Measurements from ENCODE around the gene P4HTM. TPM values are rescaled to one million over a fixed set of nuclear protein-coding genes. Genes with fewer than 3 reads are reported as not detected.

The P4HTM gene
- total RNA-seq, 1 donor from 2014 or later = 34.4 TPM

GRCh38 chr3:49018707-49019006, 28.6 kb downstream of the P4HTM start:
- CTCF ChIA-PET = interaction anchor here (2.1 kb wide), 1 partner anchor 10 kb away, joined by 5 read pairs; the partner anchor contains the start of gene IMPDH2
- Mint-ChIP-seq H3K36me3 (ENCODE audit: low read depth) (peaks cover 41% of the 10 kb centered on the region), H3K4me3 (peak overlapping the region; percentile 94), H3K27ac (peak overlapping the region; percentile 84), H3K4me1 (peaks cover 43% of the 10 kb centered on the region), H3K27me3 (no peaks in the 10 kb centered on the region), H3K9me3 (no peaks in the 10 kb centered on the region)
- ATAC-seq (ENCODE audit: low read depth) (no peak), DNase-seq (no peak)
- intact Hi-C loops (cut with micrococcal nuclease) = loop anchor here (5.0 kb wide), 1 partner anchor 1174 kb away; the partner anchor contains the start of gene GNAT1
- TF ChIP-seq CTCF (IDR thresholded peaks at IDR 0.05) = no peak
- POLR2A ChIA-PET = interaction anchor here (1.0 to 14.9 kb wide), 8 partner anchors 8 to 75 kb away, joined by 3 to 372 read pairs (median 6); partner anchors contain the start of genes IMPDH2, P4HTM, QRICH1 and WDR6

GRCh38 chr3:49019941-49020329, 29.9 kb downstream of the P4HTM start:
- DNase-seq (no peak), ATAC-seq (ENCODE audit: low read depth) (no peak)
- H3K27me3 Mint-ChIP-seq = no peaks in the 10 kb centered on the region
- no peak for TF ChIP-seq CTCF (IDR thresholded peaks at IDR 0.05)
- ChIA-PET POLR2A (interaction anchor here (0.6 to 14.9 kb wide), 13 partner anchors 9 to 1549 kb away, joined by 3 to 372 read pairs (median 20); partner anchors contain the start of genes ARIH2, DAG1, IMPDH2 and P4HTM), CTCF (interaction anchor here (1.2 to 3.6 kb wide), 4 partner anchors 10 to 76 kb away, joined by 4 to 30 read pairs (median 6); partner anchors contain the start of genes IMPDH2 and WDR6)
- intact Hi-C loops (cut with micrococcal nuclease) = loop anchor here (2.0 to 10.0 kb wide), 6 partner anchors 101 to 1275 kb away; partner anchors contain the start of genes ARIH2, DAG1, GNAT1 and HYAL3
- no peaks in the 10 kb centered on the region for H3K9me3 Mint-ChIP-seq
- peaks cover 48% of the 10 kb centered on the region for H3K4me1 Mint-ChIP-seq
- peak overlapping the region; percentile 97 for H3K27ac Mint-ChIP-seq
- peaks cover 43% of the 10 kb centered on the region for H3K36me3 Mint-ChIP-seq (ENCODE audit: low read depth)
- peak overlapping the region; percentile 94 for H3K4me3 Mint-ChIP-seq

- peak; percentile 0 for ATAC-seq (ENCODE audit: low read depth)
- no peaks in the 10 kb centered on the region for H3K27me3 Mint-ChIP-seq
- intact Hi-C loops (cut with micrococcal nuclease) = loop anchor here (1.0 to 10.0 kb wide), 10 partner anchors 9 to 1274 kb away; partner anchors contain the start of genes ARIH2, DAG1, HYAL3 and IFRD2
- no peak for TF ChIP-seq CTCF (IDR thresholded peaks at IDR 0.05)
- no peak for DNase-seq
- H3K27ac Mint-ChIP-seq = peak overlapping the region; percentile 97
- ChIA-PET CTCF (interaction anchor here (1.2 to 3.6 kb wide), 6 partner anchors 9 to 75 kb away, joined by 3 to 30 read pairs (median 6); partner anchors contain the start of genes IMPDH2 and WDR6), POLR2A (interaction anchor here (0.6 to 14.9 kb wide), 23 partner anchors 7 to 1548 kb away, joined by 3 to 372 read pairs (median 8); partner anchors contain the start of genes ARIH2, DAG1, IMPDH2 and P4HTM)
- H3K4me1 Mint-ChIP-seq = peaks cover 54% of the 10 kb centered on the region
- no peaks in the 10 kb centered on the region for H3K9me3 Mint-ChIP-seq
- peaks cover 43% of the 10 kb centered on the region for H3K36me3 Mint-ChIP-seq (ENCODE audit: low read depth)
- H3K4me3 Mint-ChIP-seq = peak overlapping the region; percentile 94
Observed at GRCh38 chr3:49020330-49021212, 30.5 kb downstream of the P4HTM start.

GRCh38 chr3:49021213-49021812, 31.3 kb downstream of the P4HTM start:
- no peak for TF ChIP-seq CTCF (IDR thresholded peaks at IDR 0.05)
- Mint-ChIP-seq H3K27ac (peak overlapping the region; percentile 97), H3K27me3 (no peaks in the 10 kb centered on the region), H3K4me3 (peak overlapping the region; percentile 94), H3K36me3 (ENCODE audit: low read depth) (peaks cover 44% of the 10 kb centered on the region), H3K4me1 (peaks cover 59% of the 10 kb centered on the region), H3K9me3 (no peaks in the 10 kb centered on the region)
- peak; percentile 69 for ATAC-seq (ENCODE audit: low read depth)
- POLR2A ChIA-PET = interaction anchor here (0.6 to 14.9 kb wide), 30 partner anchors 8 to 919 kb away, joined by 3 to 372 read pairs (median 4); partner anchors contain the start of genes ARIH2, DAG1, IMPDH2 and IP6K2
- peak; percentile 98 for DNase-seq
- intact Hi-C loops (cut with micrococcal nuclease) = loop anchor here (1.0 to 10.0 kb wide), 10 partner anchors 8 to 1273 kb away; partner anchors contain the start of genes ARIH2, DAG1, HYAL3 and IFRD2
- CTCF ChIA-PET = interaction anchor here (1.2 to 3.6 kb wide), 8 partner anchors 8 to 73 kb away, joined by 3 to 30 read pairs (median 6); partner anchors contain the start of genes IMPDH2, P4HTM, QRICH1 and WDR6

Measured in activated B cell treated with CpG ODN at 0.5 μM for 24 hours (primary cell).